ENCODE results near the gene NTM. TPM values are rescaled to one million over a fixed set of nuclear protein-coding genes. Genes with fewer than 3 reads are reported as not detected.

The NTM gene
- total and polyA plus RNA-seq, 2 of the 8 experiments (the other 6 are each of a cell fraction or from before 2014, with no cell fraction given), result 13.4 to 20.0 TPM

- no peak overlapping the region for H2BK5ac ChIP-seq (ENCODE audit: low read depth, low read length)
- H3K18ac ChIP-seq (ENCODE audit: extremely low read depth, low read length), result no peak overlapping the region
- H3K4me2 ChIP-seq (ENCODE audit: insufficient read depth in 1 of 2, low read depth in 2 of 2, low read length in 2 of 2), result no peak overlapping the region
- no peaks in the 10 kb centered on the region; a peak in 1 of 8 replicates for H3K36me3 ChIP-seq (ENCODE audit: control insufficient read depth in 2 of 4, insufficient read depth in 4 of 4, low read length in 3 of 4)
- no peaks in the 10 kb centered on the region for H3K79me1 ChIP-seq (ENCODE audit: low read depth, low read length)
- POLR2A ChIA-PET (ENCODE audit: partially characterized antibody), result interaction anchor here (1.3 kb wide), 1 partner anchor 78 kb away, joined by 4 read pairs; no protein-coding TSS in a partner anchor
- H2BK20ac ChIP-seq (ENCODE audit: low read length), result no peak overlapping the region
- no peaks in the 10 kb centered on the region for H3K23me2 ChIP-seq (ENCODE audit: low read depth, low read length)
- peaks cover 2 to 6% (median 3%) of the 10 kb centered on the region in 4 experiments; a peak in 5 of 7 replicates for H3K4me1 ChIP-seq (replicated peaks in 1 of 4; ENCODE audit: control insufficient read depth in 3 of 4, insufficient read depth in 4 of 4, low read length in 3 of 4)
- no peak overlapping the region for H4K8ac ChIP-seq (ENCODE audit: extremely low read depth, insufficient read depth, low read length)
- H3K27me3 ChIP-seq (replicated peaks in 1 of 4; ENCODE audit: control insufficient read depth in 3 of 4, extremely low read depth in 1 of 4, insufficient read depth in 3 of 4, low read length in 3 of 4), result no peaks in the 10 kb centered on the region
- H3K9ac ChIP-seq (replicated peaks in 1 of 4; ENCODE audit: extremely low read depth in 1 of 4, low read depth in 3 of 4, low read length in 3 of 4), result no peak overlapping the region
- H3K4ac ChIP-seq (replicated peaks; ENCODE audit: insufficient read length, low read depth, low read length), result no peak overlapping the region
- no peaks in the 10 kb centered on the region for H4K20me1 ChIP-seq (replicated peaks in 1 of 2; ENCODE audit: control insufficient read depth in 1 of 2, insufficient read depth in 2 of 2, low read length in 2 of 2)
- 82% methylated on average over 5 of the region's 5 CpGs; no CpG with 5 or more reads in 1 of the 2 experiments for WGBS, 2 experiments (ENCODE audit: extremely low coverage in 1 of 2, insufficient coverage in 1 of 2, insufficient read length in 1 of 2, insufficient replicate concordance in 2 of 2, low coverage in 1 of 2, low lambda C conversion rate in 2 of 2, missing lambda C conversion rate in 1 of 2)
- H4K91ac ChIP-seq (replicated peaks; ENCODE audit: insufficient read length, low read length), result no peak overlapping the region
- no peak overlapping the region for H2AFZ ChIP-seq (ENCODE audit: low read length)
- no peak for DNase-seq (ENCODE audit: low read depth in 1 of 2, low spot score in 2 of 2)
- H4K5ac ChIP-seq (ENCODE audit: insufficient read length, low read depth, low read length), result no peak overlapping the region
- no peaks in the 10 kb centered on the region for H3K79me2 ChIP-seq (ENCODE audit: control insufficient read depth in 1 of 2, insufficient read depth in 2 of 2, low read length in 2 of 2)
- no peak overlapping the region for H3K23ac ChIP-seq (ENCODE audit: insufficient read length)
- TF ChIP-seq RFX5 (IDR thresholded peaks at IDR 0.05; ENCODE audit: borderline replicate concordance, low read depth, low read length), result no peak
- TF ChIP-seq EGR1 (IDR thresholded peaks at IDR 0.05; ENCODE audit: borderline replicate concordance, low read depth, low read length), result no peak
- no peak for TF ChIP-seq SP4 (IDR thresholded peaks at IDR 0.05; ENCODE audit: low read length)
- TF ChIP-seq SP2 (IDR thresholded peaks at IDR 0.05; ENCODE audit: low read length), result no peak
- no peak for TF ChIP-seq EZH2 (IDR thresholded peaks at IDR 0.05; ENCODE audit: low read depth, low read length, severe bottlenecking)
- no peak for TF ChIP-seq TAF1 (IDR thresholded peaks at IDR 0.05; ENCODE audit: low read depth, low read length)
- no peak for TF ChIP-seq SIRT6 (IDR thresholded peaks at IDR 0.05; ENCODE audit: low read length)
- no peak for TF ChIP-seq SRF (IDR thresholded peaks at IDR 0.05; ENCODE audit: low read depth, low read length)
- no peak for TF ChIP-seq RXRA (IDR thresholded peaks at IDR 0.05; ENCODE audit: insufficient read depth, low read depth, low read length)
- no peak for TF ChIP-seq TAF7 (optimal IDR thresholded peaks at IDR 0.05; ENCODE audit: borderline replicate concordance, low read depth, low read length)
- no peak for TF ChIP-seq PHF8 (conservative IDR thresholded peaks at IDR 0.05; ENCODE audit: low read depth, low read length)
- no peak for TF ChIP-seq NRF1 (IDR thresholded peaks at IDR 0.05; ENCODE audit: low read depth, low read length)
- TF ChIP-seq TBP (IDR thresholded peaks at IDR 0.05; ENCODE audit: low read depth, low read length), result no peak
- no peak for TF ChIP-seq ZNF274 (IDR thresholded peaks at IDR 0.05; ENCODE audit: borderline replicate concordance, extremely low read depth, low read length)
- no peak overlapping the region for H2BK120ac ChIP-seq (replicated peaks; ENCODE audit: low read depth, low read length)
- FAIRE-seq, result no peak
- no peak overlapping the region for H2BK12ac ChIP-seq (ENCODE audit: low read depth, low read length)
- H3K56ac ChIP-seq (replicated peaks; ENCODE audit: insufficient read length, low read depth, low read length), result no peak overlapping the region
- no peak overlapping the region for H2BK15ac ChIP-seq (ENCODE audit: low read length)
- H3K14ac ChIP-seq (ENCODE audit: insufficient read length), result no peak overlapping the region
- no peak overlapping the region for H2AK5ac ChIP-seq (ENCODE audit: low read depth, low read length)
- H3K4me3 ChIP-seq (ENCODE audit: extremely low read depth in 1 of 4, insufficient read depth in 2 of 4, low read depth in 3 of 4, low read length in 4 of 4), result no peak overlapping the region
- no peak overlapping the region for H3K27ac ChIP-seq (ENCODE audit: low read depth, low read length)
- H3K9me3 ChIP-seq (ENCODE audit: insufficient read depth in 2 of 2, low read depth in 1 of 2, low read length in 1 of 2), result no peaks in the 10 kb centered on the region
- CTCF ChIA-PET (ENCODE audit: partially characterized antibody), result interaction anchor here (0.5 to 1.3 kb wide), 3 partner anchors 84 to 266 kb away, joined by 3 to 4 read pairs (median 4); no protein-coding TSS in a partner anchor
Measured at GRCh38 chr11:131331546-131331945, 38.9 kb upstream of the NTM start.
